ENCODE results near the gene NCL.
"Not testable (repeated sequence)": the region's sequence is repeated elsewhere in the genome, so short reads cannot be mapped to it uniquely, and the experiment has no call there.

The NCL gene

GRCh38 chr2:231467016-231467545 is 2.8 kb upstream of the NCL start:
- no peak for DNase-seq

- peak; percentile 99 for DNase-seq
Observed at GRCh38 chr2:231464576-231465540, 574 bp upstream of the NCL start.

- DNase-seq, result no peak
Observed at GRCh38 chr2:231462729-231463465, 1.4 kb downstream of the NCL start.

- no peak for DNase-seq
Observed at GRCh38 chr2:231461516-231461971, 2.7 kb downstream of the NCL start.

- not testable (repeated sequence) for DNase-seq
Observed at GRCh38 chr2:231460841-231461240, 3.4 kb downstream of the NCL start.

- DNase-seq, result no peak
Observed at GRCh38 chr2:231460073-231460835, 4.0 kb downstream of the NCL start.

- no peak for DNase-seq
Observed at GRCh38 chr2:231458368-231458767, 5.9 kb downstream of the NCL start.

GRCh38 chr2:231457101-231457500 is 7.2 kb downstream of the NCL start:
- DNase-seq, result no peak

- DNase-seq, result no peak
Observed at GRCh38 chr2:231456295-231457004, 7.8 kb downstream of the NCL start.

- DNase-seq, result no peak
Observed at GRCh38 chr2:231455890-231456289, 8.4 kb downstream of the NCL start.

GRCh38 chr2:231455222-231455621 is 9.1 kb downstream of the NCL start:
- no peak for DNase-seq

- no peak for DNase-seq
Observed at GRCh38 chr2:231454361-231454791, 9.9 kb downstream of the NCL start.

GRCh38 chr2:231452799-231453508 is 11.3 kb downstream of the NCL start:
- no peak for DNase-seq

GRCh38 chr2:231450548-231450989 is 13.7 kb downstream of the NCL start:
- no peak for DNase-seq

- DNase-seq, result no peak
Observed at GRCh38 chr2:231449503-231450054, 14.7 kb downstream of the NCL start.

- DNase-seq, result no peak
Observed at GRCh38 chr2:231436957-231437356, 27.3 kb downstream of the NCL start.

- DNase-seq, result no peak
Observed at GRCh38 chr2:231433990-231434389, 30.3 kb downstream of the NCL start.

GRCh38 chr2:231431606-231432005 is 32.7 kb downstream of the NCL start:
- DNase-seq, result no peak

- not testable (repeated sequence) for DNase-seq
Observed at GRCh38 chr2:231430437-231430836, 33.8 kb downstream of the NCL start.

- no peak for DNase-seq
Observed at GRCh38 chr2:231429901-231430300, 34.4 kb downstream of the NCL start.

GRCh38 chr2:231429152-231429551 is 35.1 kb downstream of the NCL start:
- no peak for DNase-seq

Data from right hindlimb (tissue), 1 donor.